Ovary (tissue), 3 donors: Measurements from ENCODE around the gene RAD23B.

Source experiments
- CTCF ChIP-seq, 3 donors: fragments of 450-650 bp in 2 of 3; fragments of 200-600 bp in 1 of 3; IDR thresholded peaks; one replicate each; pipeline versions ENCODE4 v1.5.1 to v1.8.0; 2016 to 2022; ENCODE audit warnings: antibody characterized with exemption in 3 of 3, mild to moderate bottlenecking in 1 of 3
- EP300 ChIP-seq: sonication (generic); formaldehyde crosslinking; IDR thresholded peaks from one replicate; pipeline ENCODE4 v1.6.1; 2017; ENCODE audit warnings: antibody characterized with exemption
- donor health status: DM: no; HTN: no; CAD: no.

- TF ChIP-seq CTCF (IDR thresholded peaks at IDR 0.05) (no peak), EP300 (no peak)
These were observed 78.7 kb downstream of the RAD23B start for GRCh38 chr9:107361816-107362215.
